ENCODE data around the gene TNRC18. TPM values are rescaled to one million over a fixed set of nuclear protein-coding genes. Genes with fewer than 3 reads are reported as not detected.

TNRC18 gene
- polyA plus RNA-seq, 3 donors, result 0.64 to 49.9 (median 0.70) TPM

GRCh38 chr7:5384618-5385017 lies 39.0 kb downstream of the TNRC18 start:
- Histone ChIP-seq H3K4me3 (replicated peaks in 1 of 3; ENCODE audit: low read depth in 2 of 3, low read length in 3 of 3) (no peak overlapping the region), H3K4me1 (ENCODE audit: control insufficient read depth in 1 of 2, insufficient read depth in 2 of 2, low read length in 2 of 2) (no peaks in the 10 kb centered on the region), H4K20me1 (ENCODE audit: insufficient read depth, low read length) (peaks cover 93% of the 10 kb centered on the region), H3K79me2 (ENCODE audit: insufficient read depth, low read length) (peaks cover 99% of the 10 kb centered on the region), H3K9ac (ENCODE audit: insufficient read depth, low read length, poor library complexity, severe bottlenecking) (no peak overlapping the region), H3K27me3 (ENCODE audit: control insufficient read depth in 2 of 2, insufficient read depth in 2 of 2, low read length in 2 of 2) (no peaks in the 10 kb centered on the region), H3K9me3 (replicated peaks in 1 of 2; ENCODE audit: control insufficient read depth in 1 of 2, insufficient read depth in 1 of 2, low read length in 2 of 2) (no peaks in the 10 kb centered on the region), H2AFZ (ENCODE audit: insufficient read depth, low read depth, low read length, poor library complexity, severe bottlenecking) (no peak overlapping the region), H3K4me2 (replicated peaks; ENCODE audit: extremely low read depth, low read length, poor library complexity, severe bottlenecking) (no peak overlapping the region), H3K27ac (ENCODE audit: low read depth in 1 of 2, low read length in 2 of 2) (peak overlapping the region in 1 of 2 donors; percentile 62), H3K36me3 (replicated peaks in 1 of 2; ENCODE audit: control insufficient read depth in 1 of 2, insufficient read depth in 2 of 2, low read length in 2 of 2) (peaks cover 34 to 74% of the 10 kb centered on the region in 2 donors)
- Mint-ChIP-seq H3K4me3 (no peak overlapping the region), H3K27me3 (ENCODE audit: low read depth in 3 of 3) (peaks cover 0 to 2% (median 2%) of the 10 kb centered on the region in 3 donors), H3K36me3 (peaks cover 22 to 67% of the 10 kb centered on the region in 2 donors), H3K4me1 (peaks cover 22% of the 10 kb centered on the region), H3K9me3 (no peaks in the 10 kb centered on the region), H3K27ac (peak overlapping the region in 2 of 7 donors; percentile 48 to 70)
- 100% methylated on average over 6 of the region's 6 CpGs for WGBS (ENCODE audit: insufficient coverage)
- DNase-seq, result no peak
- intact Hi-C loops (cut with micrococcal nuclease), result no loop called here
- no peak for TF ChIP-seq CTCF (IDR thresholded peaks at IDR 0.05)

- H3K27ac Mint-ChIP-seq, result peak overlapping the region in 4 of 7 donors; percentile 4 to 90 (median 68)
- H3K36me3 ChIP-seq (replicated peaks in 1 of 2; ENCODE audit: control insufficient read depth in 1 of 2, insufficient read depth in 2 of 2, low read length in 2 of 2), result peaks cover 34 to 76% of the 10 kb centered on the region in 2 donors
- no peak overlapping the region for H3K4me2 ChIP-seq (replicated peaks; ENCODE audit: extremely low read depth, low read length, poor library complexity, severe bottlenecking)
- no peak for DNase-seq
- no peaks in the 10 kb centered on the region for H3K27me3 ChIP-seq (ENCODE audit: control insufficient read depth in 2 of 2, insufficient read depth in 2 of 2, low read length in 2 of 2)
- H3K27me3 Mint-ChIP-seq (ENCODE audit: low read depth in 3 of 3), result peaks cover 0 to 2% (median 2%) of the 10 kb centered on the region in 3 donors
- H3K4me3 Mint-ChIP-seq, result no peak overlapping the region
- H3K36me3 Mint-ChIP-seq, result peaks cover 17 to 72% of the 10 kb centered on the region in 2 donors
- peaks cover 22% of the 10 kb centered on the region for H3K4me1 Mint-ChIP-seq
- TF ChIP-seq CTCF (IDR thresholded peaks at IDR 0.05), result no peak
- H3K4me1 ChIP-seq (ENCODE audit: control insufficient read depth in 1 of 2, insufficient read depth in 2 of 2, low read length in 2 of 2), result no peaks in the 10 kb centered on the region
- intact Hi-C loops (cut with micrococcal nuclease), result no loop called here
- 80% methylated on average over 7 of the region's 16 CpGs for WGBS (ENCODE audit: insufficient coverage)
- H3K27ac ChIP-seq (ENCODE audit: low read depth in 1 of 2, low read length in 2 of 2), result peak overlapping the region in 1 of 2 donors; percentile 59
- peak overlapping the region; percentile 6 for H3K9ac ChIP-seq (ENCODE audit: insufficient read depth, low read length, poor library complexity, severe bottlenecking)
- peaks cover 99% of the 10 kb centered on the region for H4K20me1 ChIP-seq (ENCODE audit: insufficient read depth, low read length)
- no peaks in the 10 kb centered on the region for H3K9me3 Mint-ChIP-seq
- no peak overlapping the region for H2AFZ ChIP-seq (ENCODE audit: insufficient read depth, low read depth, low read length, poor library complexity, severe bottlenecking)
- peaks cover 100% of the 10 kb centered on the region for H3K79me2 ChIP-seq (ENCODE audit: insufficient read depth, low read length)
- no peak overlapping the region for H3K4me3 ChIP-seq (replicated peaks in 1 of 3; ENCODE audit: low read depth in 2 of 3, low read length in 3 of 3)
- H3K9me3 ChIP-seq (replicated peaks in 1 of 2; ENCODE audit: control insufficient read depth in 1 of 2, insufficient read depth in 1 of 2, low read length in 2 of 2), result no peaks in the 10 kb centered on the region
These were observed 40.1 kb downstream of the TNRC18 start for GRCh38 chr7:5383314-5384098.

All from CD14-positive monocyte (primary cell).